Globus pallidus (tissue), 1 donor: ENCODE measurements around the gene CTU1.

Source experiments
- DNase-seq: peaks from one replicate; pipeline ENCODE4 v3.0.0-alpha.2; 2015; ENCODE audit warnings: low spot score

CTU1 gene

GRCh38 chr19:51103926-51104341 is 4.3 kb downstream of the CTU1 start:
- DNase-seq, result no peak

GRCh38 chr19:51102991-51103390 is 5.2 kb downstream of the CTU1 start:
- DNase-seq, result no peak

GRCh38 chr19:51101171-51101865 is 6.9 kb downstream of the CTU1 start:
- DNase-seq, result no peak

GRCh38 chr19:51100601-51101000 is 7.6 kb downstream of the CTU1 start:
- no peak for DNase-seq

- DNase-seq, result no peak
Observed at GRCh38 chr19:51099047-51099382, 9.2 kb downstream of the CTU1 start.

GRCh38 chr19:51098365-51099046 is 9.7 kb downstream of the CTU1 start:
- no peak for DNase-seq

- no peak for DNase-seq
Observed at GRCh38 chr19:51097796-51098195, 10.4 kb downstream of the CTU1 start.

- peak; percentile 29 for DNase-seq
Observed at GRCh38 chr19:51097166-51097738, 11.0 kb downstream of the CTU1 start.

- DNase-seq, result no peak
Observed at GRCh38 chr19:51096473-51097165, 11.6 kb downstream of the CTU1 start.

GRCh38 chr19:51094696-51095279 is 13.4 kb downstream of the CTU1 start:
- no peak for DNase-seq

GRCh38 chr19:51093510-51094345 is 14.5 kb downstream of the CTU1 start:
- DNase-seq, result no peak

GRCh38 chr19:51093101-51093500 is 15.1 kb downstream of the CTU1 start:
- peak; percentile 33 for DNase-seq

GRCh38 chr19:51091895-51092873 is 16.0 kb downstream of the CTU1 start:
- no peak for DNase-seq

- no peak for DNase-seq
Observed at GRCh38 chr19:51091126-51091525, 17.1 kb downstream of the CTU1 start.

- DNase-seq, result no peak
Observed at GRCh38 chr19:51090471-51090870, 17.7 kb downstream of the CTU1 start.

GRCh38 chr19:51089786-51090185 is 18.4 kb downstream of the CTU1 start:
- DNase-seq, result no peak

GRCh38 chr19:51086153-51086850 is 21.9 kb downstream of the CTU1 start:
- no peak for DNase-seq

- no peak for DNase-seq
Observed at GRCh38 chr19:51084505-51084904, 23.7 kb downstream of the CTU1 start.

GRCh38 chr19:51083783-51084182 is 24.4 kb downstream of the CTU1 start:
- no peak for DNase-seq

GRCh38 chr19:51083181-51083580 is 25.0 kb downstream of the CTU1 start:
- DNase-seq, result no peak
